ENCODE results near the gene CACNA2D4. TPM values are rescaled to one million over a fixed set of nuclear protein-coding genes. Genes with fewer than 3 reads are reported as not detected.
A peak's percentile ranks its signal among the peaks of the same experiment; 100 is the strongest.
"Not testable (repeated sequence)": the region's sequence is repeated elsewhere in the genome, so short reads cannot be mapped to it uniquely, and the experiment has no call there.

The CACNA2D4 gene
- polyA plus RNA-seq, 1 donor, result 3.3 TPM

GRCh38 chr12:1832801-1833595 is 85.5 kb downstream of the CACNA2D4 start:
- DNase-seq, result no peak

DNA sequence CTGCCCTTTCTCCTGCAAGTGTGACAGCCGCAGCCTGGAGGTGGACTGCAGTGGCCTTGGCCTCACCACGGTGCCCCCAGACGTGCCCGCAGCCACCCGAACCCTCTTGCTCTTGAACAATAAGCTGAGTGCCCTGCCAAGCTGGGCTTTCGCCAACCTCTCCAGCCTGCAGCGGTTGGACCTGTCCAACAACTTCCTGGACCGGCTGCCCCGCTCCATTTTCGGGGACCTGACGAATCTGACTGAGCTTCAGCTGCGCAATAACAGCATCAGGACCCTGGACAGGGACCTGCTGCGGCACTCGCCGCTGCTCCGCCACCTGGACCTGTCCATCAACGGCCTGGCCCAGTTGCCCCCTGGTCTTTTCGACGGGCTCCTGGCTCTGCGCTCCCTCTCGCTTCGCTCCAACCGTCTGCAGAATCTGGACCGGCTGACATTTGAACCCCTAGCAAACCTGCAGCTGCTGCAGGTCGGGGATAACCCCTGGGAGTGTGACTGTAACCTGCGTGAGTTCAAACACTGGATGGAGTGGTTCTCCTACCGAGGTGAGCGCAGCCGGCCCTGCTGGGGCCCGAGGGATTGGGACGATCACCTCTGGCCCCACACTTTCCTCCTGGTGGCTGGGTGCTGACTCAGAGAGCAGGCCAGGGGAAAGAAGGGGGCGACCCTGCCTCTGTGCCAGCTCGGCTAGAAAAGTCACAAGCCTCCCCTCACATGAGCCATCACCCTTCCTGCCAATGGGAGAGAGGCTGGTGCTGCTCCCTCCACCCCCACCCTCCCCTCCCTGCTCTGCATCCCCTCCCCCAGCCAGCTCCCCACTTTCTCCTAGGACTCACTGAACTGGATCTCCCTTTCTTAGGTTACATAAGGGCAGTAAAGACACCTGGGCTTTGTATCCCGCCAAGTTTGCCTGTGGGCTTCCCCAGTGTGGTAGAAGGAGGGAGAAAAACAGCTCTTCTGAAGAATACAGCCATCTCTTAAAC is 87.2 kb downstream of the CACNA2D4 start:
- DNase-seq, result peak; percentile 85

GRCh38 chr12:1830401-1830845 is 88.0 kb downstream of the CACNA2D4 start:
- DNase-seq, result no peak

GRCh38 chr12:1829306-1829900 is 89.0 kb downstream of the CACNA2D4 start:
- DNase-seq, result no peak

DNA sequence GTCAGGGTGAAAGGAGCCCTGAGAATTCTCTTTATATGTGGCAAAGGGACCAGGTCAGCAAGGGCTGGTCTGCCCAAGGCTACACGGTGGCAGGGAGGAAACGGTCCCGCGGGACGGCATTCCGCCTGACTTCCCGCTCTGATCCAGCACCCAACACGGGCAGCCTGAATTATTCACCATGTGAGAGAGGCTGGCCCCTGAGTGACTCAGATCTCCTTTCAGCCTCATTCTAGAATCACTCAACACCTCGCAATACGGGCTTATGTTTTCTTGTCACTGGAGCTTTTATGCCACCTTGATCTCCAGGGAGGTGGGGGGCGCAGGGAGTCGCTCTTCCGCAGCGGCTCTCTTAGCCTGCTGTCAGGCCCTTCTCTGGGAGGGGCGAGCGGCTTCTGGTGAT is 89.6 kb downstream of the CACNA2D4 start:
- DNase-seq, result no peak

DNA sequence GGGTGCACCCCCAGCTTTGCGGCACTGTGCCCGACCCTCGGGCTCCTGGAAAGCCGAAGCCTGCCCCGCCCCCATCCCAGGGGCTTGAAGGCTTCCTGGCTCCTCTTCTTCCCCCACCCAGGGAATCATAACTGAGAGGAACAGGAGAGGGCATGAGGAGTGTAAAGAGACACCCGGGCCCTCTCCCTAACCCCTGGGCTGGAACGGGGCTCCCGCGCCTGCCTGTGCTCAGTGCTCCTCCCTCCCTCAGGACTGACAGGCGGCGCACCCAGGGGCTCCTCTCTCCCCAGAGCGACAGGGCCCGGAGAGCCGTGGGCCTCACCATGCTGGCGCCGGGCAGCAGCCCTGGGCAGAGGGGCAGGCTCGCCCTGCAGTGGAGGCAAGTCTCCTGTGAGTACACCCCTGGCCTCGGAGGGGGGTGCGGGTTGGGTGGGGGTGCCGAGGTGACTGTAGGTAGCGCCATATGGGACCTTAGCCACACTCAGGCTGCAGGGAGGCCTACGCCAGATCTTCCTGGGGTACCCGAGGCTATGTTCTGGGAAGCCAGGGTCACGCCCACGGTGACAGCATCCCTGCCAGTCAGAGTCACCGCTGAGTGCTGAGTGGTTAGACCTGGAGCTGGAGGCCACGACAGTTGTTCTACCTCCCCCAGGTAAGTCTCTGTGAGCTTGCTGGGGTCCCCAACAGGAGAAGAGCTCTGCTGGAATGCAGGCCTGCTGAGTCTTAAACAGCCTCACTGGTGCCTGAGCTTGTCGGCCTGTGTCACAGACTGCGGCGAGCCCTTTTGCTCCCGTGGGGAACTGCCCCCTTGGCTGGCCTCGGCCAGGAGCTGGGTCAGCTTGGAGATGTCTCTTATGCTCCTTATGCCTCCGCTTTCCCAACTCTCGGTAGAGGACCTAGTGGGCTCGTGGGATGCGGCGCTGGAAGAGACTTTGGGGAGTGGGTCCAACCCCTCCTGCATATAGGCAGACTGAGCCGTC is 90.3 kb downstream of the CACNA2D4 start:
- no peak for DNase-seq

- DNase-seq, result no peak
Observed at GRCh38 chr12:1826867-1827705, 91.4 kb downstream of the CACNA2D4 start.

- DNase-seq, result no peak
Observed at GRCh38 chr12:1826401-1826800, 92.1 kb downstream of the CACNA2D4 start.

DNA sequence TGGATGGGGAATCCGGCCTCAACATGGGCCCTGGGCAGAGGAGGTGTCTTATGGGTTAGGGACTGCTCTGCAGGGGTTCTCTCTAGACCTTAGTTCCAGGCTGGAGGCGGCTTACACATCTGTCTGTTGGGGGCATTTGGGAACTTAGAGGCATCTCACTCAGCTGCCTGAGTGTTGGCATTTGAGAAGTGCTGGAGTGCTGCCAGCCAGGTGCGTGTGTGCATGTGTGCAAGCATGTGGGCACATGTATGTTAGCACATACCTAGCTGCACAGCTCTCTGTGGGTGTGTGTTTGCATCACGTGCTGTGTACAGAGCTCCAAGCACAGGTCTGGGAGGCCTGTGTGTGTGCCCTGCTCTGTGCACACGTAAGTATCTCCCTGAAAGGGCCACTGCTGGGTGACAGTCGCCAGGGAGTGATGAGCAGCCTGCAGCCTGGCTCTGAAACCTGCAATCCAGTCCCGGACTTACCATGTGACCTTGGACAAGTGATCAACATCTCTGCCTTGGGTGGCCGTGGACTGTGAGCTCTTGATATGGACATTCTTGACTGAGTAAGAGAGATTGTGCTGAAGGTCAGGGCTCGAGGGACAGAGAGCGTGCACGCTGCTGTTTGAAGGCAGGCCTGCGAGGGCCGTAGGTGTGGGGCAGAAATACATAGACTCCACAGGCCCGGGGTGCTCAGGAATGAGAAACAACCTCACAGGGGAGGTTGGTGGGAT is 92.9 kb downstream of the CACNA2D4 start:
- no peak for DNase-seq

DNA sequence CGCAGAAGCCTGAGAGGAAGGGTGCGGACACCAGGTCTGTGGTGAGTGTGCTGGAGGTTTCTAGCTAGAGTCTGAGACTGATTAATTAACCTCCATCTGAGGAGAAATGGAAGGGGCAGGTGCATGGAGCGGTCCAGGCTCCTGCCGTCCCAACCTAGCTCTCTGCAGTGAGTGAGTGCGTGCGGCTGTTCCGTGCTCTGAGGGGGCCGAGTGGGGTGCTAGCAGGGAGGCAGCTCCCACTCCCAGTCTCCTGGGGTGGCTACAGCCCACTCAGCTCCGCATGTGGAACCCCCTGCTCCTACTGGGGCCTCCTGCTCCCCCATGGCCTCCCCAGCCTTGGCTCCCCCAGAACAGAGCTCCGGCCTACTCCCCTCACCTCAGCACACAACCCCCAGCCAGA is 95.2 kb downstream of the CACNA2D4 start:
- no peak for DNase-seq

- no peak for DNase-seq
Observed at GRCh38 chr12:1822699-1823098, 95.8 kb downstream of the CACNA2D4 start.

- no peak for DNase-seq
Observed at GRCh38 chr12:1821805-1822204, 96.6 kb downstream of the CACNA2D4 start.

DNA sequence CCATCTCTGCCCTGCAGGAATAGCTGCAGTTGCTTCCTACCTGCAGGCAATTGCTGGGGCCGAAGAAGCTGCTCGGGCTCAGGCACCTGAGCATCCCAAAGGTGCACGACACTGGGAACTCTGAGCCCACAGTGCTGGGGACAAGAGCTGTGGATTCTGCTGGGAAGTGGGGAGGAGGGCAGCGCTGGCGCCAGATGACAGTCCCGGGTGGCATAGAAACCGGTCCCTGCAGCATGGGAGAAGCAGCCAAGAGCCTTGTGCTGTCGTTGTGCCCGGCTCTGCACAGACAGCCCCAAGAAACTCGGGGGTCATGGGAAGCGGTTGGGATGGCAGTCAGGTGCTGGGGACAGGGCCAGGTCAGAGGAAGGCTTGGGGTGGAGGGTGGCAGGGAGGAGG is 97.6 kb downstream of the CACNA2D4 start:
- DNase-seq, result no peak

- no peak for DNase-seq
Observed at GRCh38 chr12:1820191-1820895, 98.1 kb downstream of the CACNA2D4 start, which contains the start of gene LRTM2. Gene LRTM2 (plus strand): TSS chr12:1820565. CDS start chr12:1828149, 7,584 bp downstream.

DNA sequence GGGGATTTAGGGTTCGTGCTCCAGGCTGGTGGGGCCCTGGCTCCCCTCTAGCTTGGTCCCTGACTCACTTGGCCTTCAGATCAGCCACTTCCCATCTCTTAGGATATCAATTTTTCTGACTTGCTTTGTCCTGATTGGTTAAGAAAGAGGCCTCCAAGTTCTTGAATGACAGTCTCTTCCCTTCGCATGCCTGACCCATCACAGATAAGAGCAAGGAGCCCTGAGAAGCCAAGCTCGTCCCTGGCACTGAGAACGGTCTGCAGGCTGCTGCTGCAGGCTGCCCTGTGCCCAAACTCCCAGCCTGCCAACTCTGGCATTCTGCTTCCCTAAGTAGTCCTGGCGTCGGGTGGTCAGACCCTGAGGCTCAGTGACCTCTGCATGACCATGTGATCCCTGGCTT is 98.9 kb downstream of the CACNA2D4 start:
- DNase-seq, result no peak

GRCh38 chr12:1819050-1819449 is 99.4 kb downstream of the CACNA2D4 start:
- no peak for DNase-seq

DNA sequence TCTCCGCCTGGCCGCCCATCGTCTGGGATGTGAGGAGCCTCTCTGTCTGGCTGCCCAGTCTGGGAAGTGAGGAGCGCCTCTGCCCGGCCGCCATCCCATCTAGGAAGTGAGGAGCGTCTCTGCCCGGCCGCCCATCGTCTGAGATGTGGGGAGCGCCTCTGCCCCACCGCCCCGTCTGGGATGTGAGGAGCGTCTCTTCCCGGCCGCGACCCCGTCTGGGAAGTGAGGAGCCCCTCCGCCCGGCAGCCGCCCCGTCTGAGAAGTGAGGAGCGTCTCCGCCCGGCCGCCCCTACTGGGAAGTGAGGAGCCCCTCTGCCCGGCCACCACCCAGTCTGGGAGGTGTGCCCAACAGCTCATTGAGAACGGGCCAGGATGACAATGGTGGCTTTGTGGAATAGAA is 100.5 kb downstream of the CACNA2D4 start:
- not testable (repeated sequence) for DNase-seq

GRCh38 chr12:1816730-1817348 is 101.6 kb downstream of the CACNA2D4 start:
- no peak for DNase-seq
